ENCODE measurements around the gene KRTAP5-2.
"Not testable (repeated sequence)": the region's sequence is repeated elsewhere in the genome, so short reads cannot be mapped to it uniquely, and the experiment has no call there.

Gene KRTAP5-2

DNA sequence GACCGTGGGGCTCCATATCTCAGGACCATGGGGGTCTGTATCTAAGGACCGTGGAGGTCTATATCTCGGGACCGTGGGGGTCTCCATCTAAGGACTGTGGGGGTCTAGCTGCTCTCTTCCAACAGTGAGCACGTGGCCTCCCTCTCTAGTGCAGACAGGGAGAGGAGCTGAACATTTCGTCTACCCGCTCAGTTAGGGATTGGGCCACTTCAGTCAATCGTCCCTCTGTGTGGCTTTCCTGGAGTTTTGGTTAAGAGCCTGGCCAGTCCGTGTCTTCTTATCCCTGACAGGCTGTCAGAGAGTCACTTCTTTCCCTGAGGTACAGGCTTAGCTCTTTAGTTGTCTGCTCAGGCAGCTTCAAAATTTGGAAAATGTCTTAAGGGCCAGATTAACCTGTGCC lies 16.1 kb downstream of the KRTAP5-2 start:
- in situ Hi-C loops (cut with HindIII; ENCODE audit: low pct_ligation_motif_present, low sequenced_read_pairs), result no loop called here

DNA sequence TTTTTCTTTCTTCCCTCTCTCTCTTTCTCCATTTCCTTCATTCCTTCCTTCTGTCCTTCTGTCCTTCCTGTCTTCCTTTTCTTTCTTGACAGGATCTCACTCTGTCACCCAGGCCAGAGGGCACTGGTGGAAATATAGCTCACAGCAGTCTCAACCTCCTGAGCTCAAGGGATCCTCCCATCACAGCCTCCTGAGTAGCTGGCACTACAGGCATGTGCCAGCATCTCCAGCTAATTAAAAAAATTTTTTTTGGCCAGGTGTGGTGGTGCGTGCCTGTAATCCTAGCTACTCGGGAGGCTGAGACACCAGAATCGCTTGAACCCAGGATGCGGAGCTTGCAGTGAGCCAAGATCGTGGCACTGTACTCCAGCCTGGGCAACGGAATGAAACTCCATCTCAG lies 21.3 kb downstream of the KRTAP5-2 start:
- Histone ChIP-seq H3K36me3 (replicated peaks) (no peaks in the 10 kb centered on the region), H3K4me3 (ENCODE audit: low read depth, low read length) (no peak overlapping the region), H3K27ac (no peak overlapping the region), H3K27me3 (replicated peaks) (peaks cover 14% of the 10 kb centered on the region)
- TF ChIP-seq, protein P1, sequence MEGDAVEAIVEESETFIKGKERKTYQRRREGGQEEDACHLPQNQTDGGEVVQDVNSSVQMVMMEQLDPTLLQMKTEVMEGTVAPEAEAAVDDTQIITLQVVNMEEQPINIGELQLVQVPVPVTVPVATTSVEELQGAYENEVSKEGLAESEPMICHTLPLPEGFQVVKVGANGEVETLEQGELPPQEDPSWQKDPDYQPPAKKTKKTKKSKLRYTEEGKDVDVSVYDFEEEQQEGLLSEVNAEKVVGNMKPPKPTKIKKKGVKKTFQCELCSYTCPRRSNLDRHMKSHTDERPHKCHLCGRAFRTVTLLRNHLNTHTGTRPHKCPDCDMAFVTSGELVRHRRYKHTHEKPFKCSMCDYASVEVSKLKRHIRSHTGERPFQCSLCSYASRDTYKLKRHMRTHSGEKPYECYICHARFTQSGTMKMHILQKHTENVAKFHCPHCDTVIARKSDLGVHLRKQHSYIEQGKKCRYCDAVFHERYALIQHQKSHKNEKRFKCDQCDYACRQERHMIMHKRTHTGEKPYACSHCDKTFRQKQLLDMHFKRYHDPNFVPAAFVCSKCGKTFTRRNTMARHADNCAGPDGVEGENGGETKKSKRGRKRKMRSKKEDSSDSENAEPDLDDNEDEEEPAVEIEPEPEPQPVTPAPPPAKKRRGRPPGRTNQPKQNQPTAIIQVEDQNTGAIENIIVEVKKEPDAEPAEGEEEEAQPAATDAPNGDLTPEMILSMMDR (IDR thresholded peaks at IDR 0.05; ENCODE audit: low read depth, low read length, missing control alignments), result no peak
- no peak for DNase-seq
- in situ Hi-C loops (cut with HindIII; ENCODE audit: low pct_ligation_motif_present, low sequenced_read_pairs), result no loop called here

More for the DNA sequence above, 16.1 kb downstream of the KRTAP5-2 start:
- no peak for DNase-seq
- Histone ChIP-seq H3K36me3 (replicated peaks) (no peaks in the 10 kb centered on the region), H3K4me3 (ENCODE audit: low read depth, low read length) (no peak overlapping the region), H3K27ac (no peak overlapping the region), H3K27me3 (replicated peaks) (no peaks in the 10 kb centered on the region)
- TF ChIP-seq, protein P1 (IDR thresholded peaks at IDR 0.05; ENCODE audit: low read depth, low read length, missing control alignments), result no peak

DNA sequence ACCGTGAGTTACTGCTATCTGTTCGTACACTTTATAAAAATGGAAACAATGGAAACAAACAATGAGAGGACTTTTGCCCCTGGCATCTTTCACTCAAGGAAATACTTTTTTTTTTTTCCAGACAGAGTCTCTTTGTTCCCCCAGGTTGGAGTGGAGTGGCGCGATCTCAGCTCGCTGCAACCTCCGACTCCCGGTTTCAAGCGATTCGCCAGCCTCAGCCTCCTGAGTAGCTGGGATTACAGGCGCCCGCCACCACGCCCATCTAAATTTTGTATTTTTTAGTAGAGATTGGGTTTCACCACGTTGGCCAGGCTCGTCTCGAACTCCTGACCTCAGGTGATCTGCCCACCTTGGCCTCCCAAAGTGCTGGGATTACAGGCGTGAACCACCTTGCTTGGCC lies 22.3 kb downstream of the KRTAP5-2 start:
- DNase-seq; H3K36me3 ChIP-seq (replicated peaks); in situ Hi-C loops (cut with HindIII; ENCODE audit: low pct_ligation_motif_present, low sequenced_read_pairs); H3K27ac ChIP-seq; H3K4me3 ChIP-seq (ENCODE audit: low read depth, low read length): not testable (repeated sequence)
- peaks cover 14% of the 10 kb centered on the region for H3K27me3 ChIP-seq (replicated peaks)

DNA sequence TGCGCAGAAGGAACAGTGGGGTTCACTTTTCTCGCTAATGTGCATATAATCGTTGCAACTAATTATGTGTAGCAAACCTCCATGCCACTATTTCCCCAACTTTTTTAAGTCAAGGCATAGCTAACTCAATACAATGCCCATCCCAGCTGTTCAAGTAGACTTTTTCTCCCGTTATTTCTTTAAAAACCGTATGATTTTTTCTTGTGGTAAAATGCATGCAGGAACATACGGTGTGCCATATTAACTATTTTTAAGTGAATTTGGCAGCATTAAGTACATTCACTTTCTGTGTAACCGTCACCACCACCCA lies 23.2 kb downstream of the KRTAP5-2 start:
- Histone ChIP-seq H3K36me3 (replicated peaks) (no peaks in the 10 kb centered on the region), H3K27me3 (replicated peaks) (peaks cover 14% of the 10 kb centered on the region), H3K27ac (no peak overlapping the region), H3K4me3 (ENCODE audit: low read depth, low read length) (no peak overlapping the region)
- in situ Hi-C loops (cut with HindIII; ENCODE audit: low pct_ligation_motif_present, low sequenced_read_pairs), result no loop called here
- TF ChIP-seq, protein P1 (IDR thresholded peaks at IDR 0.05; ENCODE audit: low read depth, low read length, missing control alignments), result no peak
- DNase-seq, result no peak

DNA sequence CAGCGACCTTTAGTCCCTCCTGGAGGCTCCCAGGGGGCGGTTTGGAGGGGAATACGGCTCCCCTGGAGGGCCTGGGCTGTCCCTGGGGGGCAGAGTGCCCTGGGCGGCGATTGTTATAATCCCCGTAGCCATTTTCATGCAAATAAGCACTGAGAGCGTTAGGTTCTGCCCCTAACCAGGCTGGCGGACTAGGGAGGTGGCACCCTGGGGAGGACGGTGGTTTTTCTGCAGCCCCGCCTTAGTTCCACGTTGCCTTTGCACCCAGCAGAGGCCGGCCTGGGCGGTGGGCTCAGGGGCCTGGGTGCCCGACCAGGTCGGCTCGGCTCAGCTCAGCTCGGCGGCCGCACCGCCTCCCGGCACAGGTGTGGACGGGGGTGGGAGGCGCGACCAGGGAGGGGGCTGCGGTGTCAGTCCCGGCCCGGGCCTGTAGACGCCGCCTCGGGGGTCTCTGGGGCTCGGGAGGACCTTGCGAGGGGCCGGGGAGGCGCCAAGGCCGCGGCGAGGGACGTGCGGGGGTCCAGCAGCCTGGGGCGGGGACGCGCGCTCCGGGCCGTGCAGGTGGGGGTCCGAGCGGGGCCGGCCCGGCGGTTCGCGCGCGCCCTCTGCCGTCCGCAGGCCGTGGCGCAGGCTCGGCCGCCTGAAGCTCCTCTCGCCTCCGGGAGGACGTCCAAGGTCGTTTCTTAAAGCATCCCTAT lies 23.7 kb downstream of the KRTAP5-2 start:
- no peak overlapping the region for H3K4me3 ChIP-seq (ENCODE audit: low read depth, low read length)

DNA sequence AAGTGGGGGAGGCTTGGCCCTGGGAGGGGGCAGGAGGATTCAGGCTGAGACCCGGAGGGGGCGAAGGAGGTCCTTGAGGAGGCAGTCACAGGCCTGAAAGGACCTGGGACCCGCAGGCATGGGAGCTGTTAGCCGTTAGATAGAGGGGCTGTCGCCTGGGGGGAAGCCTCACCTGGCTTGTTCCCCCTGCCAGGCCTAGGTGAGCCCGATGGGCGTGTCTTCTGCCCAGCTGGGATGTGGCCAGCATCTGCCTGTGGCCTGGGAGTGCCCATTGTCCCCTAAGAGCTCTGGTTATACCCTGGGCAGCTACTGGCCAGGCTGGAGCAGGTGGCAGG lies 24.2 kb downstream of the KRTAP5-2 start:
- no peak for DNase-seq
- Histone ChIP-seq H3K36me3 (replicated peaks) (no peaks in the 10 kb centered on the region), H3K4me3 (ENCODE audit: low read depth, low read length) (no peak overlapping the region), H3K27ac (no peak overlapping the region), H3K27me3 (replicated peaks) (peaks cover 14% of the 10 kb centered on the region)
- in situ Hi-C loops (cut with HindIII; ENCODE audit: low pct_ligation_motif_present, low sequenced_read_pairs), result no loop called here
- TF ChIP-seq, protein P1 (IDR thresholded peaks at IDR 0.05; ENCODE audit: low read depth, low read length, missing control alignments), result no peak

More for the DNA sequence above, 23.7 kb downstream of the KRTAP5-2 start:
- no peak overlapping the region for H3K27ac ChIP-seq
- no peak for DNase-seq
- TF ChIP-seq, protein P1 (IDR thresholded peaks at IDR 0.05; ENCODE audit: low read depth, low read length, missing control alignments), result peak; percentile 69
- H3K36me3 ChIP-seq (replicated peaks), result no peaks in the 10 kb centered on the region
- in situ Hi-C loops (cut with HindIII; ENCODE audit: low pct_ligation_motif_present, low sequenced_read_pairs), result no loop called here
- H3K27me3 ChIP-seq (replicated peaks), result peaks cover 14% of the 10 kb centered on the region
